ENCODE data around the gene RHOBTB1.

Gene RHOBTB1

DNA sequence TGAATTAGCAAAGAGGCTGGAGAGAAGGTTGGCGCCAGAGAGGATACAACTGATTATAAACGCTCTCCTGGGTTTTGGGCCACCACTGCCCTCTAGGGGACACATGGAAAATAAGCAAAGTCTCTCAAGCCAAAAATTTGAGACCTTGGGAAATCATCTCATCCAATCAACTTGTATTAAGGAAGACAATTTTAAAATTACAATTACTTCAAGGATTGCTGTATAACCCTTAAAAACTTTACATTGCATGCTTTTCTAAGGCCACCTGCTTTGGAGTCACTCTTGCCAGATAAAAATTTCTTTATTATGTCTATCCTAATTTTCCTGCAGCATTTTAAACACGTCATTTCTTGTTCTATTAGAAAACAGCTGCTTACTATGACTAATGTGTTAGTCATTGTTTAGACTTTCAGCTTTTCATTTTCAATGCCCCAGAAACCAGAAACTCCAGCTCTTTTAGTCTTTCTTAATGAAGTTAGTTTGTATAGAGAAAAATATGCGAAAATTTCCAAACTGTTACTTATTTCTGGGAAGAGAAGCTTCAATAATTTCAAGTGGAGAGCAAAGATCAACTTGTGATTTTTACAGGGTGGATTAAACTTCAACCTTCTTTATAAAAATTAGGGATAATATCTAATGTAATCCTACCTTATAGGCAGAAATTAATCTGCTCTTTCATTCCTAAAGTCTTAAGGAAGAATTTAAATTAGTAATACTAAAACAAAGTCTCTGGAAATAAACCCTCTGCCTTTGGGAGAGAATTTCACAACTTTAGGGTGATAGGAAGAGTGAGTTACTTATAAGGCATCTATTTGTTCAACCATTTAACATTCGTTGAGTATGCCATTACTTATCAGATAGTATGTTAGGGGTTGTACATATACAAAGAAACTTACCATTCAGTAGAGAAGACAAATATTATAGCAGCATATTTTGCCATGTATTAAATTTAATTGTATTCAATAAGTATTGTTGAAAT is 20.6 kb upstream of the RHOBTB1 start:
- peak; percentile 52 for DNase-seq

- no peak for DNase-seq
Measured at GRCh38 chr10:60963441-60964256, 19.7 kb upstream of the RHOBTB1 start.

GRCh38 chr10:60962946-60963345 is 19.0 kb upstream of the RHOBTB1 start:
- DNase-seq: no peak

- no peak for DNase-seq
Measured at GRCh38 chr10:60960913-60961312, 16.9 kb upstream of the RHOBTB1 start.

DNA sequence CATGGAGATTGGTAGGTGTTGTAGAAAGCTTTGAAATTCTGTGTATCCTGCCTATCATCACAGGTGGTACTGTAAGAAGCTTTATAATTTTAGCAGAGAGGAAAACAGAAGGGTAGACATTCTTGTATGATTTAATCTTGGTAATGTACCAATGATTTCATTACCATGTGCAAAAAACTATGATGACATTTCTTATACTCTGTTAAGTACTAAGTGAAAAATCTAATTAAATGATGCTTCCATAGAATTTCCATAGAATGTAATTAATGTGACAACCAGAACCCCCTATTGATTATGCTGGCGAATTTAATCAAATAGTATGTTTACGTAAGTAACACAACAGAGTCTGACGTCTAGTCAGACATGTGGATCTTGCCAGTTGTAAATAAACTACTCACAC is 16.0 kb upstream of the RHOBTB1 start:
- DNase-seq: no peak

DNA sequence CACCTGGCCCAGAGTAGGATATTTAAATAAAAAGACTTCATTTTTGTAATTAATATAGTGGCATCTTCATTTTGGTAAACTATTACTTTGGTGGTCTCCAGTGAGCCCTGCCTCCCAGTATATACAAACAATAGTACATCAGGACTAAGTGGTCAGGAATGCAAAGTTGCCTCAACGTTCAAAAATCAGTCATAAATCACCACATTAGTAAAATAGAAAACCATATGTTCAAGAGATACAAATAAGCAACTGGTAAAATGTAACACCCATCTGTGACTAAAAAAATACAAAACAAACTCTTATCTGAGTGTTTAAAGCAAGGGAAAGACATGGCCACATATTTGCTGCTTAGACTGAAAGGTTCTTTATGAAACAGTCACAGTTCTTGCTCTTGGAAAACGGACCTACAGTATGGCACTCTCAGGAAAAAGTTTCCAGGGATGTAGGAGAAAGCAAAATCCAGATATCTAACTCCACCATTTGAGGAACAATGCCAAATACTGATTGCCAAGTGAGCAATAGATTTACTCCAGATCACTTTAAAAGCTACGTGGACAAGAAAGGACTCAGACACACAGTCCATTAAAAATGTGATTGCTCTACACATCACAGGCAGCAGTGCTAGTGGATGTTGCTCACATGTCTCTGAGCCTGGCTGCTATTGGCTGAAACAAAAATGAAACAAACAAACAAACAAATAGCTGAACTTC is 15.1 kb upstream of the RHOBTB1 start:
- DNase-seq: no peak

GRCh38 chr10:60957667-60958221 is 13.8 kb upstream of the RHOBTB1 start:
- DNase-seq: no peak

GRCh38 chr10:60955957-60956425 is 12.0 kb upstream of the RHOBTB1 start:
- DNase-seq: no peak

DNA sequence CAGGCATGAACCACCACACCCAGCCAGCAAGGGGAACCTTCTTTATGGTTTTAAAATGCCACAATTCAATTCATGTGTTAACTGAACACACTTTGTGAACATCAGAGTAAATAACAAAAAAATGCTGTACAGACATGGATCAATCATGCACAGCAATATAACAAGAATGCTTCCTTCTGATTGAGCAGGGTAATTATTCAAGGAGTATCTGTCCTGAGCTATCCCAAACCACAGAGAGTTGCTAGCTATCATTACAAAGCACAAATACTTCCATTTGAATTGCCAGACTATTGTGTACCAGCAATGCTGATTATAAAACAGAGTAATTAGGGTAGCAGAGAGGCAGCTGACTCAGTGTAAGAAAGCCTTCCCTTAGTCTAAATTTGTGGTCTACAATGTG is 11.3 kb upstream of the RHOBTB1 start:
- no peak for DNase-seq

DNA sequence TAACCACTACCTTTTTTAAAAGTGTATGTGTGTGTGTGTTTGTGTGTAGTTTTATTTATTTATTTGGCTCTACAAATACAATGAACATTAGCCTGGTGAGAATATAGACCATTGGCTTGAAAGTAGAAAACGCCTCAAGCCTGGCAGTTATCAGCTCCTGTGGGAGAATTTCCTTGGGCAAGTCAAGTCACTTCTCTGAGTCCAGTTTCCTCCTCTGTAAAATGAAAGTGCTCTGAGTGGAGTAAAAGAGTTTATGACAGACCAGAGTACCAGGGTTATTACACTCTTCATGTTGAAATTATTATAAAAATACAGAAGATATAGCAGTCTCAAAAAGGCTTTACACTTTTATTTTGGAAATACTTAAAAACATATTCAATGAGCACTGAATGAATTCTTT is 10.1 kb upstream of the RHOBTB1 start:
- DNase-seq: no peak

- no peak for DNase-seq
Measured at GRCh38 chr10:60953420-60953819, 9.4 kb upstream of the RHOBTB1 start.

DNA sequence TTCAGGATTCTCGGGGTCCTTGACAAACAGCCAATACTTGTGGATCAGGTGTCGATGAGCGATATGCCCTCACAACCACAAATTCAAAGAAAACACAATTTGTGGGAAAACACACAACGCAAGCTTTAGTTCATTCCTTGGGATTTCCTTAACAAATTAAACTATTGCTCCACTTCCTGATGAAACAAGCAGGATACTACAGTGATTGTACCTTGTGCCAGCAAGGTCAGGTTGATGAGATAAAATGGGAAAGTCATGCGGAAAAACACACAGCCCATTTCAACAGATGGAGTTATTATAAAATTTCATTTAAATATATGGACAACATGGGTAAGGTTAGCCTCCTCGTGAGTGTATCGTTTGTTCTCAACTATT is 8.8 kb upstream of the RHOBTB1 start:
- no peak for DNase-seq

GRCh38 chr10:60952067-60952845 is 8.3 kb upstream of the RHOBTB1 start:
- no peak for DNase-seq

- no peak for DNase-seq
Measured at GRCh38 chr10:60951272-60951724, 7.3 kb upstream of the RHOBTB1 start.

- no peak for DNase-seq
Measured at GRCh38 chr10:60950300-60950699, 6.3 kb upstream of the RHOBTB1 start.

- no peak for DNase-seq
Measured at GRCh38 chr10:60948851-60949250, 4.9 kb upstream of the RHOBTB1 start.

- no peak for DNase-seq
Measured at GRCh38 chr10:60944910-60945297, 919 bp upstream of the RHOBTB1 start.

DNA sequence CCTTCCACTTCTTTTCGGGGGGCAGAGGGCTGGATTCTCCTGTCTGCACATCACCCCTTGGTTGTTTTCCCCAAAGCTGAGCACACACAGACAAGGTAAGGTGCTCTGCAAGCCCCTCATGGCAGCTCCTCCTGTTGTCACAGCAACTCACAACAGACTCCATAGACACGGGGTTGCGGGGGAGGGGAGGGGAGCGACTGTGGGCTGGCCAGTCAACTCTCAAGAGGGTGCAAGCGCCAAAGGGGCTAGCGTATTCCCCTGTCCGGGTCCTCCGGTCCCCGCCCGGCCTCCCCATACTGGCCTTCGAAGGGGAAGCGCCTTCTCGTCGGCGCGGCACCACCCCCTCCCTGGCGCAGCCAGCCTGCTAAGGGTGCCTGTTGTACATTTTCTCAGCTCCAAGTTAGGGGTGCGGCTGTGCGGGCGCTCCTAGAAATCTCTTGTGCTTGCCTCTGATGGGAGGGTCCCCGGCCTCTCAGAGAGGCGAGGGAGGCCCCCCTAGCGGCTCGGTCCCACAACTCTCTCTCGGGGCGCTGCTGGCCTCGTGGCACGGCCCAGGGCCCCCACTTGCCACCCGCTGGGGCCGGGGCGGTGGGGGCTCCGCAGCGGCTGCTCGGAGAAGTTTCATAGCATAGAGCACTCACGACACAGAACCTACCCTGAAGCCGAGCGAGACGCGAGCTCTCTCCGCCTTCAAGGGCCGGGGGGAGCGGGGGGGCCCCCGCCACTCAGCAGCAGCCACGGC is 498 bp downstream of the RHOBTB1 start:
- no peak for DNase-seq

GRCh38 chr10:60942788-60943315 is 1.1 kb downstream of the RHOBTB1 start:
- no peak for DNase-seq

DNA sequence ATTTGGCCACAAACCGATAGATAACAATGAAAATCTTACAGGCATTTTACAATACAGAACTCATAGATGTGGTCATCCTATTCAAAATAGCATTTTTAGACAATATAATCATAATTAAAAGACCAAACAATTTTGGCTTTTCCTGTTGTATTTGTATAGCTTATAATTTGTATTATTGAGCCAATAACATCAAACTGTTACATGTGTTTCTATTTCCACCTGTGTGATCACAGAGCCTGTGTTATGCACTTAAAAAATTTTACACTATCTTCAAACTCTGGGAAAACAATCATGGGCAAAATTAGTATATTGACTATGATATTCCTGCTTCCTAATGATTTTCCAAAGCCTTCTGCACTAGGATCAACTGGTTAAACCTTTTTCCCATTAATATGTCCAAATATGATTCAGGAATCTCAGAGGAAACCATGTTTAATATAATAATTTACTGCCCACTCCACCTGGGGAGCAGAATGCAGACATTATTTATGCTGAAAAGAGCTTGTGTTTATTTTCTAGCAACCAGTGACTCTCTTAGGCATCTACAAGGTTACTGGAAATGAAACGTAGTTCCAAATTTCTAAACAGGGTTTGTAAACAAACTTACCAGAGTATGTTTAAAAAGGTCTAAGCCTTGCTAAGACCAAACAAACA is 1.7 kb downstream of the RHOBTB1 start:
- DNase-seq: no peak

Data from CD4-positive, alpha-beta T cell treated with Interleukin-6 for 4 hours (primary cell).